ENCODE measurements around the gene HIVEP3.
"Not testable (repeated sequence)": the region's sequence is repeated elsewhere in the genome, so short reads cannot be mapped to it uniquely, and the experiment has no call there.

- TF ChIP-seq POLR2A (IDR thresholded peaks at IDR 0.05; ENCODE audit: low read length); GATA1 (IDR thresholded peaks at IDR 0.05; ENCODE audit: low read depth, low read length): not testable (repeated sequence)
These were observed 2.5 kb upstream of the HIVEP3 start for GRCh38 chr1:41921271-41921670.

All from erythroblast (primary cell).